Lower leg skin (tissue), 3 donors: Measurements from ENCODE around the gene PSPH.

ENCODE experiments used
- CTCF ChIP-seq, 3 donors: fragments of 450-650 bp; IDR thresholded peaks; one replicate each; pipeline ENCODE4 v1.5.1; 2016; ENCODE audit warnings: antibody characterized with exemption in 3 of 3, mild to moderate bottlenecking in 3 of 3, moderate library complexity in 2 of 3
- POLR2A ChIP-seq, 2 donors: fragments of 450-650 bp; IDR thresholded peaks; one replicate each; pipeline ENCODE4 v1.6.1; 2016 to 2017; ENCODE audit warnings: antibody characterized with exemption in 2 of 2, mild to moderate bottlenecking in 1 of 2, moderate library complexity in 1 of 2

- TF ChIP-seq CTCF (IDR thresholded peaks at IDR 0.05) (no peak), POLR2A (IDR thresholded peaks at IDR 0.05) (no peak)
Observed at GRCh38 chr7:55975988-55976633, 75.1 kb downstream of the PSPH start.
